H1 (cell line): ENCODE measurements around the gene PIK3C2G. TPM values are rescaled to one million over a fixed set of nuclear protein-coding genes. Genes with fewer than 3 reads are reported as not detected.

Source experiments
- CTCF ChIA-PET: fragments of 300-600 bp; sonication (Branson Sonifier 250); formaldehyde crosslinking; loops from one replicate; lab custom pipeline; 2021; ENCODE audit not compliant: partially characterized antibody; lab: Charles Lee
- POLR2A ChIA-PET: fragments of 300-600 bp; sonication (Branson Sonifier 250); formaldehyde crosslinking; loops from one replicate; lab custom pipeline; 2021; ENCODE audit warnings: inconsistent platforms; ENCODE audit not compliant: partially characterized antibody; lab: Charles Lee
- DNase-seq, 2 experiments: peaks; one replicate each; pipeline versions ENCODE4 v3.0.0 to v3.0.0-alpha.2; 2010 to 2022; ENCODE audit warnings: low spot score in 2 of 2, low read depth in 1 of 2, mixed read lengths in 1 of 2
- FAIRE-seq: peaks from 2 replicates; lab custom pipeline; 2011; peaks lifted over from hg19 to GRCh38; lab: Jason Lieb, UNC
- H2AFZ ChIP-seq: 2 replicates; pipeline ENCODE4 v1.8.1; 2012; ENCODE audit warnings: low read length, inconsistent platforms
- H2AK5ac ChIP-seq: 2 replicates; pipeline ENCODE4 v1.6.1; 2013; ENCODE audit warnings: low read depth, low read length
- H2BK120ac ChIP-seq: replicated peaks from 2 replicates; pipeline ENCODE3; 2013; ENCODE audit warnings: low read depth, low read length, inconsistent platforms
- H2BK12ac ChIP-seq: 2 replicates; pipeline ENCODE4 v1.6.1; 2013; ENCODE audit warnings: low read depth, low read length
- H2BK15ac ChIP-seq: 2 replicates; pipeline ENCODE4 v1.6.1; 2013; ENCODE audit warnings: low read length
- H2BK20ac ChIP-seq: 2 replicates; pipeline ENCODE4 v1.6.1; 2013; ENCODE audit warnings: low read length
- H2BK5ac ChIP-seq: 2 replicates; pipeline ENCODE4 v1.6.1; 2013; ENCODE audit warnings: low read depth, low read length
- H3K14ac ChIP-seq: 2 replicates; pipeline ENCODE4 v1.6.1; 2013; ENCODE audit warnings: inconsistent platforms; ENCODE audit not compliant: insufficient read length
- H3K18ac ChIP-seq: 2 replicates; pipeline ENCODE4 v1.6.1; 2013; ENCODE audit warnings: low read length; ENCODE audit errors: extremely low read depth
- H3K23ac ChIP-seq: 2 replicates; pipeline ENCODE4 v1.6.1; 2013; ENCODE audit warnings: inconsistent platforms; ENCODE audit not compliant: insufficient read length
- H3K23me2 ChIP-seq: 2 replicates; pipeline ENCODE4 v1.6.1; 2013; ENCODE audit warnings: low read depth, low read length
- H3K27ac ChIP-seq: 2 replicates; pipeline ENCODE4 v1.6.1; 2011; ENCODE audit warnings: low read depth, low read length, inconsistent platforms
- H3K27me3 ChIP-seq, 4 experiments: replicated peaks in 1 of 4; 1 replicate in 1 of 4; 2 replicates in 3 of 4; pipeline versions ENCODE4 v1.6.1 to v1.8.1; 2011 to 2013; ENCODE audit warnings: low read length in 3 of 4, mild to moderate bottlenecking in 3 of 4, inconsistent platforms in 2 of 4, mixed read lengths in 2 of 4, moderate library complexity in 1 of 4; ENCODE audit not compliant: control insufficient read depth in 3 of 4, insufficient read depth in 3 of 4; ENCODE audit errors: extremely low read depth in 1 of 4
- H3K36me3 ChIP-seq, 4 experiments: 2 replicates each; pipeline versions ENCODE4 v1.6.1 to v1.8.1; 2011 to 2013; ENCODE audit warnings: mild to moderate bottlenecking in 4 of 4, low read length in 3 of 4, moderate library complexity in 2 of 4, control low read depth in 1 of 4, inconsistent platforms in 1 of 4; ENCODE audit not compliant: insufficient read depth in 4 of 4, control insufficient read depth in 2 of 4
- H3K4ac ChIP-seq: replicated peaks from 2 replicates; pipeline ENCODE3; 2013; ENCODE audit warnings: low read length, low read depth, mixed read lengths, inconsistent platforms; ENCODE audit not compliant: insufficient read length
- H3K4me1 ChIP-seq, 4 experiments: replicated peaks in 1 of 4; 1 replicate in 1 of 4; 2 replicates in 3 of 4; pipeline versions ENCODE4 v1.6.1 to v1.8.1; 2011 to 2013; ENCODE audit warnings: low read length in 3 of 4, inconsistent platforms in 2 of 4, mixed read lengths in 1 of 4; ENCODE audit not compliant: insufficient read depth in 4 of 4, control insufficient read depth in 3 of 4
- H3K4me2 ChIP-seq, 2 experiments: 2 replicates each; pipeline versions ENCODE4 v1.6.1 to v1.8.1; 2011 to 2013; ENCODE audit warnings: low read depth in 2 of 2, low read length in 2 of 2, control low read depth in 1 of 2, inconsistent platforms in 1 of 2, mild to moderate bottlenecking in 1 of 2; ENCODE audit not compliant: insufficient read depth in 1 of 2
- H3K4me3 ChIP-seq, 4 experiments: fragments of 200-600, 300-600 bp in 1 of 4; sonication (generic), shearing (Covaris generic), sonication (Bioruptor Twin) in 1 of 4; 2 replicates each; pipeline versions ENCODE4 v1.5.1 to v1.8.1; 2011 to 2016; ENCODE audit warnings: low read length in 4 of 4, low read depth in 3 of 4, control low read depth in 2 of 4, inconsistent platforms in 2 of 4, mild to moderate bottlenecking in 2 of 4, mixed read lengths in 1 of 4, moderate library complexity in 1 of 4; ENCODE audit not compliant: insufficient read depth in 2 of 4; ENCODE audit errors: extremely low read depth in 1 of 4
- H3K56ac ChIP-seq: replicated peaks from 2 replicates; pipeline ENCODE3; 2013; ENCODE audit warnings: low read depth, mild to moderate bottlenecking, mixed read lengths, low read length, inconsistent platforms; ENCODE audit not compliant: insufficient read length
- H3K79me1 ChIP-seq: 2 replicates; pipeline ENCODE4 v1.6.1; 2013; ENCODE audit warnings: low read depth, low read length, control low read depth
- H3K79me2 ChIP-seq, 2 experiments: 2 replicates each; pipeline versions ENCODE4 v1.6.1 to v1.8.1; 2012 to 2013; ENCODE audit warnings: low read length in 2 of 2, mild to moderate bottlenecking in 2 of 2, inconsistent platforms in 1 of 2; ENCODE audit not compliant: insufficient read depth in 2 of 2, control insufficient read depth in 1 of 2
- H3K9ac ChIP-seq, 4 experiments: replicated peaks in 1 of 4; 1 replicate in 1 of 4; 2 replicates in 3 of 4; pipeline versions ENCODE4 v1.6.1 to v1.8.1; 2011 to 2013; ENCODE audit warnings: low read depth in 3 of 4, low read length in 3 of 4, control low read depth in 2 of 4, mild to moderate bottlenecking in 2 of 4, moderate library complexity in 2 of 4, inconsistent platforms in 1 of 4; ENCODE audit errors: extremely low read depth in 1 of 4
- H3K9me3 ChIP-seq, 2 experiments: 2 replicates each; pipeline versions ENCODE4 v1.6.1 to v1.8.1; 2012 to 2013; ENCODE audit warnings: mild to moderate bottlenecking in 2 of 2, moderate library complexity in 2 of 2, control low read depth in 1 of 2, inconsistent platforms in 1 of 2, low read depth in 1 of 2, low read length in 1 of 2, mixed read lengths in 1 of 2; ENCODE audit not compliant: insufficient read depth in 2 of 2
- H4K20me1 ChIP-seq, 2 experiments: replicated peaks in 1 of 2; 2 replicates each; pipeline versions ENCODE3 to v1.8.1; 2011 to 2013; ENCODE audit warnings: inconsistent platforms in 2 of 2, low read length in 2 of 2, mild to moderate bottlenecking in 1 of 2; ENCODE audit not compliant: insufficient read depth in 2 of 2, control insufficient read depth in 1 of 2
- H4K5ac ChIP-seq: 2 replicates; pipeline ENCODE4 v1.6.1; 2013; ENCODE audit warnings: low read length, low read depth, mixed read lengths, inconsistent platforms; ENCODE audit not compliant: insufficient read length
- H4K8ac ChIP-seq: 2 replicates; pipeline ENCODE4 v1.8.0; 2013; ENCODE audit warnings: mild to moderate bottlenecking, moderate library complexity, low read length, inconsistent platforms; ENCODE audit not compliant: insufficient read depth; ENCODE audit errors: extremely low read depth
- H4K91ac ChIP-seq: replicated peaks from 2 replicates; pipeline ENCODE3; 2013; ENCODE audit warnings: low read length, mixed read lengths, inconsistent platforms; ENCODE audit not compliant: insufficient read length
- EP300 ChIP-seq, 2 experiments: IDR thresholded peaks; 1 replicate in 1 of 2; 2 replicates in 1 of 2; pipeline ENCODE4 v1.6.1; 2011 to 2012; ENCODE audit warnings: low read depth in 2 of 2, low read length in 2 of 2, mild to moderate bottlenecking in 2 of 2, borderline replicate concordance in 1 of 2, inconsistent platforms in 1 of 2, moderate library complexity in 1 of 2
- HDAC2 ChIP-seq, 2 experiments: fragments of 300-600 bp in 1 of 2; sonication (generic) in 1 of 2; IDR thresholded peaks; 2 replicates each; pipeline ENCODE4 v1.6.1; 2011 to 2012; ENCODE audit warnings: low read depth in 2 of 2, low read length in 2 of 2, mild to moderate bottlenecking in 2 of 2, moderate library complexity in 2 of 2, borderline replicate concordance in 1 of 2, inconsistent platforms in 1 of 2
- NANOG ChIP-seq: IDR thresholded peaks from 2 replicates; pipeline ENCODE4 v1.6.1; 2011; ENCODE audit warnings: low read length, low read depth, mild to moderate bottlenecking, inconsistent platforms; ENCODE audit not compliant: insufficient read depth, poor library complexity, severe bottlenecking
- WGBS, 2 experiments: shearing (Covaris generic) in 1 of 2; methylation state at CpG; one replicate each; pipeline versions ENCODE4 v1.1.6 to v1.1.7; 2013 to 2015; ENCODE audit warnings: low lambda C conversion rate in 2 of 2, mixed read lengths in 2 of 2, inconsistent platforms in 1 of 2, low coverage in 1 of 2, missing lambda C conversion rate in 1 of 2; ENCODE audit not compliant: insufficient replicate concordance in 2 of 2, insufficient coverage in 1 of 2, insufficient read length in 1 of 2; ENCODE audit errors: extremely low coverage in 1 of 2, missing lambda C conversion rate in 1 of 2; 5-methylcytosine and 5-hydroxymethylcytosine counted together
- polyA plus RNA-seq, 7 experiments: library from polyadenylated mRNA; depleted of rRNA in 3 of 7; stranded (reverse) in 5 of 7; unstranded in 2 of 7; fragments of >200 nt in 5 of 7; fragments of 200-250 nt in 2 of 7; gene quantifications; 1 replicate in 5 of 7; 2 replicates in 1 of 7; 4 replicates in 1 of 7; pipeline versions ENCODE4 v1.2.1 to v1.2.3, GENCODE V29; 2011 to 2013; ENCODE audit warnings: missing spikeins in 2 of 7, mixed read lengths in 2 of 7
- total RNA-seq: library from RNA; stranded (reverse); fragmentation: NEBNext Ultra II Directional; extraction: Animal tissue kit (Norgen Biotek cat#: 25700); gene quantifications from 2 replicates; pipeline ENCODE4 v1.2.1, GENCODE V29; 2021
- TF ChIP-seq, protein P1 (sequence below): IDR thresholded peaks from 2 replicates; pipeline ENCODE4 v1.6.1; 2012; ENCODE audit warnings: inconsistent platforms

PIK3C2G gene
- total and polyA plus RNA-seq, 2 of the 8 experiments (the other 6 are each of a cell fraction or from before 2014, with no cell fraction given): not detected

DNA sequence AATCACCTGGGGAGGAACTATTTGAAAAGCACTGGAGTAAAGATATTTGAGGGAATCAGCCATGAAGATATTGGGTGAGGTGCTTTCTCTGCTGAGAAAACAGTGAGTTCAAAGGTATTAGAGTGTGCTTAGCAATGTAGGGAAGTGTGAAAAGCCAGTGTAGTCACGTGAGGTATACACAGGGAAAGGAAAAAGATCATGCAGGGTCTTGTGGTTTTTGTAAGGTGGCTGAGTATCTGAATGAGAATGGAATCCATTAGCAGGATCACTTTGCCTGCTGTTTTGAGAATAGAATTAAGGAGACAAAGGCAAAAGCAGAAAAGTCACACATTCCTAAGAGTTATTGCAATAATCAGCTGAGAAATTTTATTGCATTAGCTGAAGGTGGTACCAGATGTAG, 193.0 kb downstream of the PIK3C2G start:
- Histone ChIP-seq H2BK120ac (no peak overlapping the region), H4K8ac (no peak overlapping the region), H2AK5ac (no peak overlapping the region), H3K4me1 (peaks cover 2 to 14% (median 7%) of the 10 kb centered on the region in 4 experiments; a peak in 5 of 7 replicates), H2BK12ac (no peak overlapping the region), H3K9ac (no peak overlapping the region), H3K4me3 (peak overlapping the region in 1 of 4 experiments; percentile 27; a peak in 1 of 8 replicates), H3K18ac (no peak overlapping the region), H3K4me2 (peak overlapping the region; percentile 39 to 50; a peak in 2 of 4 replicates), H4K91ac (no peak overlapping the region), H3K14ac (no peak overlapping the region), H4K5ac (no peak overlapping the region), H2BK15ac (no peak overlapping the region), H3K36me3 (no peaks in the 10 kb centered on the region), H3K79me1 (no peaks in the 10 kb centered on the region), H4K20me1 (no peaks in the 10 kb centered on the region), H3K23me2 (no peaks in the 10 kb centered on the region), H3K23ac (no peak overlapping the region), H2AFZ (no peak overlapping the region), H3K27ac (no peak overlapping the region), H3K4ac (no peak overlapping the region), H3K9me3 (no peaks in the 10 kb centered on the region), H3K56ac (no peak overlapping the region), H2BK20ac (no peak overlapping the region), H3K27me3 (no peaks in the 10 kb centered on the region), H3K79me2 (no peaks in the 10 kb centered on the region), H2BK5ac (no peak overlapping the region; the same call in 1 of the 2 replicates)
- CTCF ChIA-PET: interaction anchor here (0.6 kb wide), 1 partner anchor 185 kb away, joined by 4 read pairs; no protein-coding TSS in a partner anchor
- POLR2A ChIA-PET: no interaction called here
- WGBS, 2 experiments: 0% methylated on average over 1 of the region's 1 CpG; no CpG with 5 or more reads in 1 of the 2 experiments
- FAIRE-seq: peak; percentile 82
- DNase-seq: no peak
- peak; percentile 92 for TF ChIP-seq NANOG
- TF ChIP-seq, protein P1, sequence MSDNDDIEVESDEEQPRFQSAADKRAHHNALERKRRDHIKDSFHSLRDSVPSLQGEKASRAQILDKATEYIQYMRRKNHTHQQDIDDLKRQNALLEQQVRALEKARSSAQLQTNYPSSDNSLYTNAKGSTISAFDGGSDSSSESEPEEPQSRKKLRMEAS: peak; percentile 62; the same call in 1 of the 2 replicates
- 0 out of 4 replicates have a peak, but pooled peaks of 1 of the 2 experiments have one; percentile 36 for TF ChIP-seq HDAC2 (IDR thresholded peaks at IDR 0.05; ENCODE audit: borderline replicate concordance in 1 of 2, low read depth in 2 of 2, low read length in 2 of 2)
- 0 out of 3 replicates have a peak, but pooled peaks of 1 of the 2 experiments have one; percentile 54 for TF ChIP-seq EP300 (IDR thresholded peaks at IDR 0.05; ENCODE audit: borderline replicate concordance in 1 of 2, low read depth in 2 of 2, low read length in 2 of 2)
